ENCODE measurements around the gene CHST15. TPM values are rescaled to one million over a fixed set of nuclear protein-coding genes. Genes with fewer than 3 reads are reported as not detected.

Gene CHST15
- total and polyA plus RNA-seq, 2 of the 13 experiments (the other 11 are each of a cell fraction or from before 2014, with no cell fraction given) = 1.4 to 94.7 TPM

GRCh38 chr10:124032087-124032935, 61.1 kb downstream of the CHST15 start:
- Histone ChIP-seq H3K4me3 (replicated peaks in 1 of 3; ENCODE audit: insufficient read depth in 1 of 3, low read depth in 2 of 3, low read length in 3 of 3) (no peak overlapping the region), H4K20me1 (ENCODE audit: insufficient read depth, low read length) (peaks cover 3% of the 10 kb centered on the region; the same call in 1 of the 2 replicates), H3K4me1 (ENCODE audit: insufficient read depth, low read length) (peaks cover 55% of the 10 kb centered on the region), H3K79me2 (ENCODE audit: insufficient read depth, low read length) (no peaks in the 10 kb centered on the region), H3K27me3 (ENCODE audit: control insufficient read depth in 1 of 2, insufficient read depth in 2 of 2, low read length in 2 of 2) (no peaks in the 10 kb centered on the region), H2AFZ (ENCODE audit: low read length) (no peak overlapping the region), H3K9ac (ENCODE audit: insufficient read depth, low read depth, low read length) (no peak overlapping the region), H3K9me3 (ENCODE audit: low read length) (no peaks in the 10 kb centered on the region), H3K36me3 (replicated peaks in 1 of 2; ENCODE audit: control insufficient read depth in 1 of 2, insufficient read depth in 2 of 2, low read length in 2 of 2) (peaks cover 37 to 67% of the 10 kb centered on the region in 2 experiments), H3K27ac (ENCODE audit: extremely low read length, insufficient read depth, low read length) (no peak overlapping the region), H3K4me2 (ENCODE audit: low read depth, low read length) (no peak overlapping the region)
- no peak for ATAC-seq
- 93% methylated on average over 8 of the region's 8 CpGs for WGBS (ENCODE audit: low lambda C conversion rate)
- ChIA-PET CTCF (ENCODE audit: low intra/inter-chr PET ratio, low total read pairs) (no interaction called here), POLR2A (no interaction called here)
- in situ Hi-C loops (cut with HindIII; ENCODE audit: extremely low pct_ligation_motif_present, low pct_unique_long_range_greater_than_20kb) (no loop called here), intact Hi-C loops (cut with micrococcal nuclease; ENCODE audit: unreplicated experiment) (no loop called here)
- no peak for TF ChIP-seq AKNA (CRISPR knock-in tag; IDR thresholded peaks at IDR 0.05; ENCODE audit: borderline replicate concordance)
- DNase-seq (ENCODE audit: low spot score) = no peak
- FAIRE-seq = no peak
- no TSS peak for BruUV-seq (replicated peaks)

Measured in HepG2 (cell line).